Measurements from ENCODE around the gene KLRB1. TPM values are rescaled to one million over a fixed set of nuclear protein-coding genes. Genes with fewer than 3 reads are reported as not detected.
"Not testable (repeated sequence)": the region's sequence is repeated elsewhere in the genome, so short reads cannot be mapped to it uniquely, and the experiment has no call there.

The KLRB1 gene
- total RNA-seq, 1 experiment from 2014 or later, result not detected

DNA sequence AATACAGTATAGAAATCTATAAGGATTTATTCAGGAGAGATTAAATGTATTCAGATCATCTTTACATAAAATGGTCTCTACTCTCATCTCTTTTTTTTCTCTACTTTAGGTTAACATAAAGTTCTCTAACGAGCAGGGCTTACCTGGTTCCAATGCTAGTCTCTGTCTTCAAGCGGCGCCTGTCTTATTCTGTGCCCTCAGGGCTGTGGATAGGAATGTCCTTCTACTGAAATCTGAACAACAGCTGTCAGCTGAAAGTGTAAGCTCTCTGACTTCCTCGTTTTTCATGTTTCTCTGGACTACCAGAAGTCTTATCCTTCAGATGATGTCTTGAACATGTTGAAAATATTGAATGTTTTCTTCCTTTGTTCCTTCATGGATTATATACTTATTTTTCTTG lies 62.2 kb downstream of the KLRB1 start:
- not testable (repeated sequence) for DNase-seq (ENCODE audit: extremely low read depth, low read depth)

Small RNAs within 50 kb of the gene (small RNA-seq; reads per million reads assigned to genes)
- gene AC010186.4 (0 reads per million in 2 experiments), gene RNU6-700P (0 reads per million in 2 experiments)

Other genes starting within 250 kb of the KLRB1 start
- gene CLEC2D, start 61.8 kb upstream of the KLRB1 start, total RNA-seq (2014; rRNA removed; shearing (Covaris generic)), result 0.29 and 1.5 TPM in 2 replicates
- not detected in 2 replicates for gene CLECL1, start 125.2 kb upstream of the KLRB1 start, total RNA-seq (2014; rRNA removed; shearing (Covaris generic))
- gene CD69, start 153.0 kb upstream of the KLRB1 start, total RNA-seq (2014; rRNA removed; shearing (Covaris generic)), result not detected in 2 replicates
- gene KLRF1, start 219.6 kb upstream of the KLRB1 start, total RNA-seq (2014; rRNA removed; shearing (Covaris generic)), result 0.22 TPM in 1 of 2 replicates, not detected in the other

Data from NCI-H460 (cell line).